ENCODE data around the gene HHLA2. TPM values are rescaled to one million over a fixed set of nuclear protein-coding genes. Genes with fewer than 3 reads are reported as not detected.

HHLA2 gene
- total RNA-seq, 2 donors from 2014 or later = not detected

DNA sequence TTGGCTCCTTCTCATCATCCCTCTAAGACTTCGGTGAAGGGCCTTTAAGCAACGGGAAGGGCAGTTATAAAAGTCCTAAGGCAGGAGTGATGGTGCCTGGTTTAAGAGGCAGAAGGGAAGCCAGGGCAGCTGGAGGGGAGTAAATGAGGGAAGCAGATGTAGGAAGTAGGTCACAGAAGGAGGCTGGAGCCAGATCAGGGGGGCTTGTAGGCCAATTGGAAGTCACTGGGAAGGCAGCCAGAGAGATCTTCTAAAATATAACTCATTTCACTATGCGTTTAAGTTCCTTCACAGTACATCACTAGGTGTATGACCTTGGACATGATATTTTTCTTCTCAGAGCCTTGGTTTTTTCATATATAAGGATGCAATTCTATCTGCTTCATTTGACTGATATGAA is 119.3 kb downstream of the HHLA2 start:
- no peak overlapping the region for H3K4me3 ChIP-seq (ENCODE audit: low read length)
- 97% methylated on average over 3 of the region's 3 CpGs; no CpG with 5 or more reads in 1 of the 2 experiments for WGBS, 2 experiments (ENCODE audit: insufficient coverage in 1 of 2, insufficient read length in 1 of 2)
- no peak for DNase-seq
- peaks cover 13% of the 10 kb centered on the region for H3K27me3 ChIP-seq (ENCODE audit: control insufficient read depth, insufficient read depth, low read length, poor library complexity, severe bottlenecking)
- no peaks in the 10 kb centered on the region for H3K9me3 ChIP-seq (ENCODE audit: control insufficient read depth, low read length)
- Mint-ChIP-seq H3K36me3 (ENCODE audit: low read depth) (no peaks in the 10 kb centered on the region), H3K27ac (no peak overlapping the region), H3K27me3 (ENCODE audit: insufficient read depth) (peaks cover 4% of the 10 kb centered on the region), H3K4me1 (no peaks in the 10 kb centered on the region), H3K9me3 (no peaks in the 10 kb centered on the region), H3K4me3 (no peak overlapping the region)
- H3K4me1 ChIP-seq (ENCODE audit: control insufficient read depth, insufficient read depth, low read length) = no peaks in the 10 kb centered on the region
- no peak overlapping the region for H3K27ac ChIP-seq (ENCODE audit: low read depth, low read length)
- H3K36me3 ChIP-seq (ENCODE audit: control insufficient read depth, insufficient read depth, low read length) = no peaks in the 10 kb centered on the region
- TF ChIP-seq, protein P1, sequence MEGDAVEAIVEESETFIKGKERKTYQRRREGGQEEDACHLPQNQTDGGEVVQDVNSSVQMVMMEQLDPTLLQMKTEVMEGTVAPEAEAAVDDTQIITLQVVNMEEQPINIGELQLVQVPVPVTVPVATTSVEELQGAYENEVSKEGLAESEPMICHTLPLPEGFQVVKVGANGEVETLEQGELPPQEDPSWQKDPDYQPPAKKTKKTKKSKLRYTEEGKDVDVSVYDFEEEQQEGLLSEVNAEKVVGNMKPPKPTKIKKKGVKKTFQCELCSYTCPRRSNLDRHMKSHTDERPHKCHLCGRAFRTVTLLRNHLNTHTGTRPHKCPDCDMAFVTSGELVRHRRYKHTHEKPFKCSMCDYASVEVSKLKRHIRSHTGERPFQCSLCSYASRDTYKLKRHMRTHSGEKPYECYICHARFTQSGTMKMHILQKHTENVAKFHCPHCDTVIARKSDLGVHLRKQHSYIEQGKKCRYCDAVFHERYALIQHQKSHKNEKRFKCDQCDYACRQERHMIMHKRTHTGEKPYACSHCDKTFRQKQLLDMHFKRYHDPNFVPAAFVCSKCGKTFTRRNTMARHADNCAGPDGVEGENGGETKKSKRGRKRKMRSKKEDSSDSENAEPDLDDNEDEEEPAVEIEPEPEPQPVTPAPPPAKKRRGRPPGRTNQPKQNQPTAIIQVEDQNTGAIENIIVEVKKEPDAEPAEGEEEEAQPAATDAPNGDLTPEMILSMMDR (conservative IDR thresholded peaks at IDR 0.05) = no peak
- no peak overlapping the region for H3K9ac ChIP-seq (ENCODE audit: extremely low read depth, low read length, poor library complexity, severe bottlenecking)

GRCh38 chr3:108416111-108416869 is 119.9 kb downstream of the HHLA2 start:
- peaks cover 8% of the 10 kb centered on the region for H3K27me3 ChIP-seq (ENCODE audit: control insufficient read depth, insufficient read depth, low read length, poor library complexity, severe bottlenecking)
- 94 to 95% methylated on average over 3 to 4 of the region's 4 CpGs for WGBS, 2 experiments (ENCODE audit: insufficient coverage in 1 of 2, insufficient read length in 1 of 2)
- no peaks in the 10 kb centered on the region for H3K4me1 Mint-ChIP-seq

DNA sequence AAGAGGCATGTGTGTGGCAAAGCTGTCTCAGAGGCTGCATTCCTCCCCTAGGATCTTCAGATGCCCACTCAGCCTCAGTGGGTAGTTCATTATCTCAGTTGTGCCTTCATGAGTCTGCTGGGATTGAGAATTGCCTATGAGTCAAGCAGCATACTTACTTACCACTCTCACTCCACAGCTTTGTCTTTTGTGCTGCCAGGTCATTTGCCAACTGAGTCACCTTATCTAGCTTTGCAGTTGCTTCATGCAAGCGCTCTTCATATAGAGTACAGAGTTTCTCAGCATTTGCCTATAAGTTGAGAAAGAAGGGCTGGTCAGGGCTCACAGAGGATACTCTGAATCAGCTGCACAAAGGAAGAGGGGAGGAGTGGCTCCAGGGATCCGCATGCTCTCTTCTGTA is 124.6 kb downstream of the HHLA2 start:
- H3K27ac ChIP-seq (ENCODE audit: low read depth, low read length) = no peak overlapping the region
- no peak overlapping the region for H3K9ac ChIP-seq (ENCODE audit: extremely low read depth, low read length, poor library complexity, severe bottlenecking)
- Mint-ChIP-seq H3K27me3 (ENCODE audit: insufficient read depth) (no peaks in the 10 kb centered on the region), H3K9me3 (no peaks in the 10 kb centered on the region), H3K4me1 (no peaks in the 10 kb centered on the region), H3K27ac (no peak overlapping the region), H3K4me3 (no peak overlapping the region), H3K36me3 (ENCODE audit: low read depth) (no peaks in the 10 kb centered on the region)
- H3K4me3 ChIP-seq (ENCODE audit: low read length) = no peak overlapping the region
- no peaks in the 10 kb centered on the region for H3K4me1 ChIP-seq (ENCODE audit: control insufficient read depth, insufficient read depth, low read length)
- peaks cover 5% of the 10 kb centered on the region for H3K27me3 ChIP-seq (ENCODE audit: control insufficient read depth, insufficient read depth, low read length, poor library complexity, severe bottlenecking)
- no peaks in the 10 kb centered on the region for H3K9me3 ChIP-seq (ENCODE audit: control insufficient read depth, low read length)
- 93 to 100% methylated on average over 1 to 2 of the region's 2 CpGs for WGBS, 2 experiments (ENCODE audit: insufficient coverage in 1 of 2, insufficient read length in 1 of 2)
- H3K36me3 ChIP-seq (ENCODE audit: control insufficient read depth, insufficient read depth, low read length) = no peaks in the 10 kb centered on the region
- DNase-seq = no peak
- TF ChIP-seq, protein P1 (conservative IDR thresholded peaks at IDR 0.05) = no peak

More at GRCh38 chr3:108416111-108416869, 119.9 kb downstream of the HHLA2 start:
- H3K4me1 ChIP-seq (ENCODE audit: control insufficient read depth, insufficient read depth, low read length) = no peaks in the 10 kb centered on the region
- no peaks in the 10 kb centered on the region for H3K9me3 Mint-ChIP-seq
- no peaks in the 10 kb centered on the region for H3K36me3 Mint-ChIP-seq (ENCODE audit: low read depth)
- no peaks in the 10 kb centered on the region for H3K9me3 ChIP-seq (ENCODE audit: control insufficient read depth, low read length)
- no peak overlapping the region for H3K4me3 Mint-ChIP-seq
- peaks cover 4% of the 10 kb centered on the region for H3K27me3 Mint-ChIP-seq (ENCODE audit: insufficient read depth)
- no peak overlapping the region for H3K27ac Mint-ChIP-seq
- no peak overlapping the region for H3K27ac ChIP-seq (ENCODE audit: low read depth, low read length)
- DNase-seq = no peak
- no peak overlapping the region for H3K4me3 ChIP-seq (ENCODE audit: low read length)
- H3K36me3 ChIP-seq (ENCODE audit: control insufficient read depth, insufficient read depth, low read length) = no peaks in the 10 kb centered on the region
- no peak overlapping the region for H3K9ac ChIP-seq (ENCODE audit: extremely low read depth, low read length, poor library complexity, severe bottlenecking)
- TF ChIP-seq, protein P1 (conservative IDR thresholded peaks at IDR 0.05) = no peak

Other genes starting within 250 kb of the HHLA2 start
- gene CD47, start 205.5 kb upstream of the HHLA2 start, total RNA-seq = 10 to 100 TPM in 1 of 2 donors, 1 to 10 TPM in 1; 6.4 to 12.0 TPM
- 10 to 100 TPM; 45.5 to 60.5 TPM for gene IFT57, start 74.1 kb upstream of the HHLA2 start, total RNA-seq
- under 1 TPM; 0.07 to 0.15 TPM for gene MYH15, start 214.0 kb downstream of the HHLA2 start, total RNA-seq